Effector memory CD8-positive, alpha-beta T cell (primary cell): ENCODE data around the gene SMIM45.

Source experiments
- ATAC-seq: fragments of 150-1000 bp; cut with Tn5 transposase; replicated peaks from 2 replicates; pipeline ENCODE4 v1.10.0; 2021; ENCODE audit warnings: mild to moderate bottlenecking, moderate library complexity
- DNase-seq, 3 experiments: peaks; one replicate each; pipeline ENCODE4 v3.0.0; 2021
- H3K27ac Mint-ChIP-seq, 2 donors: one replicate each; pipeline ENCODE4 v1.8.0; 2022; ENCODE audit warnings: mild to moderate bottlenecking in 2 of 2, mixed read lengths in 2 of 2, moderate library complexity in 2 of 2
- H3K27me3 Mint-ChIP-seq, 2 donors: one replicate each; pipeline ENCODE4 v1.8.0; 2022; ENCODE audit warnings: mixed read lengths in 2 of 2
- H3K36me3 Mint-ChIP-seq: one replicate; pipeline ENCODE4 v1.8.0; 2022; ENCODE audit warnings: mild to moderate bottlenecking, moderate library complexity, mixed read lengths; ENCODE audit not compliant: insufficient read depth
- H3K4me1 Mint-ChIP-seq, 2 donors: one replicate each; pipeline ENCODE4 v1.8.0; 2022; ENCODE audit warnings: low read depth in 2 of 2, mixed read lengths in 2 of 2
- H3K4me3 Mint-ChIP-seq, 2 donors: one replicate each; pipeline ENCODE4 v1.8.0; 2022; ENCODE audit warnings: mild to moderate bottlenecking in 2 of 2, mixed read lengths in 2 of 2, moderate library complexity in 2 of 2
- H3K9me3 Mint-ChIP-seq, 2 donors: one replicate each; pipeline ENCODE4 v1.8.0; 2022; ENCODE audit warnings: mixed read lengths in 2 of 2

The SMIM45 gene

DNA sequence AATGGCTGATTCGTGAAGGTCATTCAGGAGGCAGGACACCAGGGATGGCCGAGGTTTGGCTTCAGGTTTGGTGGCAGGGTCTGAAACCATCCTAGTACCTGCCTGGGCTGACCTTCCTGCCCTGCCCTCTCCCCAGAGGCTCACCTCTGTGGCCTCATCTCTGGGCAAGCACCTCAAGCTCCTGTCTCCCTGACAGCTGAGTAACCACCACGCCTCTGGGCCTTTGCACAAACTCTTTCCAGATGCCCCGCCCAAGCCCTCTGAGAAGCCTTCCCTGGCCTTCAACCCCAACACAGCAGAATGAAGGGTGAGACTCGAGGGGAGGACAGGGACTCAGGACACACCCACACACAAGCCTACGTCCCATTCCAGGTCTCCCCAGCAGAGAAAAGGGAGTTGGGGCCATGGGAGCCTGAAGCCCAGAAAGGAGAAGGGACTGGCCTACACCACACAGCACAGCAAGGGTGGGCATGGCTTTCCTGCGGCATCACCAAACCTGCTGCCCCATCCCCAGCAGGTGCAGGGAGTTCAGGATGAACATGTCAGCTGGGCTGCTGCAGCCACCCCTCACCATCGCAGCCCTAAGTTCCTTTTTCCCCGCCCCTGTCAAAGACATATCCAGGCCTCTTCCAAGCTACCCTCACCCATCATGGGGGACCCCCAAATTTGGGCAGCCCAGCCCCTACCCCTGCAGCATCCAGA, 39.5 kb upstream of the SMIM45 start:
- H3K27ac Mint-ChIP-seq, result no peak overlapping the region
- H3K4me3 Mint-ChIP-seq, result peak overlapping the region in 1 of 2 donors; percentile 69
- peaks cover 24% of the 10 kb centered on the region for H3K36me3 Mint-ChIP-seq
- peaks cover 17 to 26% of the 10 kb centered on the region in 2 donors for H3K4me1 Mint-ChIP-seq
- no peak for ATAC-seq
- no peak for DNase-seq
- peaks cover 46 to 52% of the 10 kb centered on the region in 2 donors for H3K27me3 Mint-ChIP-seq
- H3K9me3 Mint-ChIP-seq, result no peaks in the 10 kb centered on the region

DNA sequence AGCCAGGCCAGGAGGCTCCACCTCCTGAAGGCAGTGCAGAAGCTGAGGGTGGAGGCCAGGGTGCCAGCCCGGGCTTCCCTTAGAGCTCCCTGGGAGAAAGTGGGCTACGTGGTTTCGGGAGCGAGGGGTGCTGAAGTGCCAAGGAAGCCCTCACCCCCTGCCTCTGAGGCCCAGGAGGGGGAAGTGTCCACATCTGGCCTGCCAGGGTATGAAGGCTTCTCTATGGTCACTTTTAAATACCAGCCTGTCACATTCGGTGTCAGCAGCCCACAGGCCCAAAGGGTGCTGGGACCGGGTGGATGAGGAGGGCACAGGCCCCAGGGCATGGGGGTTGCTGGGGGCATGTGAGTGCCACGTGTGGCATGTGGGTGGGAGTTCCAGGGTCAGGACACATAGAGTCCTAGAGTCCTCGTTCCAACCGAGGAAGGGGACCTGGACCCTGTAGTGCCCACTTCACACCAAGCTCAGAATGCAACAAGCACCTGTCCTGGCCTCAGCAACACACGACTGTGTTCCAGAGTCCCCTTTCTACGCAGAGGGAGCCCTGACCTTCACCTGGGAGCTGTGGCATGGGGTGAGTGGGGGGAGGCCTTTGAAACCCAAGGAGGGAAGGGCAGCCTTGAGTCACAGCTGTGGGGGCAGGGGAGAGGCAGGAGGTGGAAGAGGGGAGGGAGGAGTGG, 38.8 kb upstream of the SMIM45 start:
- peaks cover 17 to 22% of the 10 kb centered on the region in 2 donors for H3K4me1 Mint-ChIP-seq
- no peaks in the 10 kb centered on the region for H3K9me3 Mint-ChIP-seq
- peaks cover 24% of the 10 kb centered on the region for H3K36me3 Mint-ChIP-seq
- peaks cover 46 to 53% of the 10 kb centered on the region in 2 donors for H3K27me3 Mint-ChIP-seq
- no peak overlapping the region for H3K27ac Mint-ChIP-seq
- DNase-seq, result no peak
- ATAC-seq, result no peak
- H3K4me3 Mint-ChIP-seq, result peak overlapping the region; percentile 44 to 64

- H3K27ac Mint-ChIP-seq, result no peak overlapping the region
- peaks cover 25% of the 10 kb centered on the region for H3K36me3 Mint-ChIP-seq
- ATAC-seq, result no peak
- H3K4me1 Mint-ChIP-seq, result peaks cover 10 to 15% of the 10 kb centered on the region in 2 donors
- H3K4me3 Mint-ChIP-seq, result no peak overlapping the region
- no peaks in the 10 kb centered on the region for H3K9me3 Mint-ChIP-seq
- DNase-seq, result no peak
- peaks cover 46 to 53% of the 10 kb centered on the region in 2 donors for H3K27me3 Mint-ChIP-seq
Measured at GRCh38 chr22:41913842-41914534, 38.0 kb upstream of the SMIM45 start.

GRCh38 chr22:41914611-41915034, 37.3 kb upstream of the SMIM45 start:
- H3K27me3 Mint-ChIP-seq, result peaks cover 46 to 53% of the 10 kb centered on the region in 2 donors

GRCh38 chr22:41915035-41915785, 36.7 kb upstream of the SMIM45 start, which contains the start of gene SHISA8:
SHISA8 (minus strand) TSS chr22:41915074; CDS start chr22:41914667, 407 bp downstream.
- DNase-seq (peak; percentile 44 to 55 (median 50)), ATAC-seq (peak; percentile 59)
- H3K36me3 Mint-ChIP-seq, result peaks cover 26% of the 10 kb centered on the region
- H3K27me3 Mint-ChIP-seq, result peaks cover 46 to 53% of the 10 kb centered on the region in 2 donors
- peak within 1 kb of the TSS; percentile 50 to 59 for H3K4me3 Mint-ChIP-seq
- peaks cover 6 to 15% of the 10 kb centered on the region in 2 donors for H3K4me1 Mint-ChIP-seq
- no peaks in the 10 kb centered on the region for H3K9me3 Mint-ChIP-seq
- H3K27ac Mint-ChIP-seq, result no peak within 1 kb of the TSS

More at GRCh38 chr22:41914611-41915034, 37.3 kb upstream of the SMIM45 start:
- no peak overlapping the region for H3K4me3 Mint-ChIP-seq
- H3K9me3 Mint-ChIP-seq, result no peaks in the 10 kb centered on the region
- ATAC-seq (no peak), DNase-seq (no peak)
- peaks cover 24% of the 10 kb centered on the region for H3K36me3 Mint-ChIP-seq
- H3K4me1 Mint-ChIP-seq, result peaks cover 6 to 14% of the 10 kb centered on the region in 2 donors
- H3K27ac Mint-ChIP-seq, result no peak overlapping the region

DNA sequence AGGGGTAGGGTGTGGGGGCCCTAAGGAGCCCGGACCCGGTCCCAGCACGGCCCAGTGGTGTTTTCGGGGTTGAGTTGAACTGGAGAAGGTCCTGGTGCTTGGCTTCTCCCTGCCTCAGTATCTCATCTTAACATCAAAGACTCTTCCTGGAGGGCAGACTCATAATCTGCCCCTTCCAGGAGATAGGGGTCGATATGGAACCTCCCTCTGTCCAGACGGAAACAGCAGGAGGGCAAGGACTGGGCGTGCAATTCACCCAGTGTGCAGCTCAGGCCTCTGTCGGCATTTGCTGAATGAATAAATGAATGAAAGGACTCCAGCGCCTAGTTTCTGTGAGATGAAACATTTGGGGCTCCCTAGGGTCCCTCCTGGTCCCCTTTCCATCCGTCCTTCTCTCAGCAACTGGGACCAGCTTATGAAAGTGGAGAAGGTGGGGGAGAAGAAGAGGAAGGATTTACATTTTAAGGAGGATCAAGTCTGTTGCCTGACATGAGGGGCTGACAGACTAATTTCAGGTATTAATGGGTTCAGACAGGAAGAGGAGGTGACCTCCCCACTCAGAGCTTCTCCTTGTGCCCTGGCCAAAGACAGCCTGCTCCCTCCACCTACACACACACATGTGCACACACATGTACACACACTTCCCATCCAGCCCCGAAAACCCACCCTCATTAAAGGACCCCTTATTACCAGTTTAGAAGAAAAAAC, 36.0 kb upstream of the SMIM45 start:
- ATAC-seq (no peak), DNase-seq (no peak)
- Mint-ChIP-seq H3K27ac (no peak overlapping the region), H3K4me3 (peak overlapping the region; percentile 50 to 59), H3K4me1 (peaks cover 6 to 16% of the 10 kb centered on the region in 2 donors), H3K27me3 (peaks cover 46 to 52% of the 10 kb centered on the region in 2 donors), H3K36me3 (peaks cover 32% of the 10 kb centered on the region), H3K9me3 (no peaks in the 10 kb centered on the region)

- DNase-seq, result no peak
- Mint-ChIP-seq H3K36me3 (peaks cover 38% of the 10 kb centered on the region), H3K4me1 (peaks cover 0 to 11% of the 10 kb centered on the region in 2 donors), H3K27me3 (peaks cover 39 to 43% of the 10 kb centered on the region in 2 donors), H3K4me3 (peak overlapping the region in 1 of 2 donors; percentile 33), H3K27ac (peak overlapping the region in 1 of 2 donors; percentile 41), H3K9me3 (no peaks in the 10 kb centered on the region)
- ATAC-seq, result no peak
Measured at GRCh38 chr22:41916745-41917358, 35.1 kb upstream of the SMIM45 start.

DNA sequence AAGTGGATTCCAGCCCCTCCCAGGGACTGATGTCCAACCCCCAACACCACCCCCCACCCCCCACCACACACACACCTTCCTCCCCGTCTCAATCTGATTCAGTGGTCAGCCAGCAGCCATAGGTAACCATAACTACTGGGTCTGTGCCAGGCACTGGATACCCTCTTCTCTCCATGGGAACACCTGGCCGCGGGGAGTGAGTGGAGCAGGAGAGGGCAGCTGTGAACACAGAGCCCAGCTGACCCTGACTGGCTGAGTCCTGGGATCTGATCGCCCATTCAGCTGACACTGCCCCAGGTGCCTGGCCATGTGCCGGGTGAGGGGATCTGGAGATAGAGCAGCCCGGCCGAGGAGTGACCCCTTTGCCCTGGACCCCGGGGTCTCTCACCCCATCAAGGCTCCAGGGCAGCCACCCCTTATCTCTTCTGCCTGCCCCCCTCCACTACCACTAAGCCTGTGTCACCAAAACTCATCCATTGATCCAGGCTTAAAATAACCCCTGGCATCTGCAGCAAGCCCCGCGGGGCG, 34.5 kb upstream of the SMIM45 start:
- H3K4me1 Mint-ChIP-seq, result peaks cover 0 to 11% of the 10 kb centered on the region in 2 donors
- peak overlapping the region in 1 of 2 donors; percentile 33 for H3K4me3 Mint-ChIP-seq
- H3K27me3 Mint-ChIP-seq, result peaks cover 33 to 37% of the 10 kb centered on the region in 2 donors
- H3K27ac Mint-ChIP-seq, result peak overlapping the region in 1 of 2 donors; percentile 41
- no peak for DNase-seq
- H3K9me3 Mint-ChIP-seq, result no peaks in the 10 kb centered on the region
- ATAC-seq, result no peak
- peaks cover 40% of the 10 kb centered on the region for H3K36me3 Mint-ChIP-seq

DNA sequence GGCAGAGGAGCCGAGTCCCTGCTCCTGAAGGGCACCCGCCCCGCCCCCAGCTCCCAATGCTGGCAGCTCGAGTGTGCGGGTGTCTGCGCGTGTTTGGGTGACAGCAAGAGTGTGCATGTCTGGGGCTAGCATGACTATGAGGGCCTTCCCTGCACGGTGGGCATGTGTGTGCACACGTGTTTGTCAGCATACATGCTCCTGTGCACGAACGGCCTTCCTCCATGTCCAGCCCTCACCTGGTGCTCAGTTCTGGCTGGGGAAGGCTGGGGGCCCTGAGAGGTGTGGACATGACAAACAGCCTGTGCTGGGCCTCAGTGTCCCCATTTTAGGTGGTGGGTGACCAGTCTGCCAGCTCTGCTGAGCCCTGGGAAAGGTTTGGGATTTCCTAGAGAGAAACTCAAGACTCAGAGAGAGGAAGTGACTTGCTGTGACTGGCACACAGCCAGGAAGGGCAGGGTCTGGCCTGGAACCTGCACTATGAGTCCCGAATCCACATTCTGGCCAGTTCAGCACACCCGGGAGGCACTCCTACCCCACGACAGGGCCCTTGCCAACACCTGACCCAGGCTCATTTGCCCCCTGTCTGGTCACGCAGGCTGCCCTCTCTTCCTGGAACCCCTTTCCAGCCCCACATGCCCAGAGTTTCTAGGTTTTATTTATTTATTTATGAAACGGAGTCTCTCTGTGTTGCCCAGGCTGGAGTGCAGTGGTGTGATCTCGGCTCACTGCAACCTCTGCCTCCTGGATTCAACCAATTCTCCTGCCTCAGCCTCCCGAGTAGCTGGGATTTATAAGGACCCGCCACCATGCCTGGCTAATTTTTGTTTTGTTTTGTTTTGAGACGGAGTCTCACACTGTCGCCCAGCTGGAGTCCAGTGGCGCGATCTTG, 33.8 kb upstream of the SMIM45 start:
- Mint-ChIP-seq H3K27ac (no peak overlapping the region), H3K9me3 (no peaks in the 10 kb centered on the region), H3K4me3 (peak overlapping the region in 1 of 2 donors; percentile 6), H3K36me3 (peaks cover 42% of the 10 kb centered on the region), H3K27me3 (peaks cover 26 to 30% of the 10 kb centered on the region in 2 donors), H3K4me1 (peaks cover 0 to 7% of the 10 kb centered on the region in 2 donors)
- ATAC-seq (no peak), DNase-seq (no peak)

GRCh38 chr22:41919357-41920224, 32.4 kb upstream of the SMIM45 start:
- Mint-ChIP-seq H3K4me1 (peaks cover 0 to 7% of the 10 kb centered on the region in 2 donors), H3K4me3 (peak overlapping the region; percentile 61 to 70)
- DNase-seq, result no peak

More at GRCh38 chr22:41919357-41920224, 32.4 kb upstream of the SMIM45 start:
- peak; percentile 31 for ATAC-seq
- Mint-ChIP-seq H3K9me3 (no peaks in the 10 kb centered on the region), H3K27me3 (peaks cover 21 to 24% of the 10 kb centered on the region in 2 donors), H3K36me3 (peaks cover 38% of the 10 kb centered on the region), H3K27ac (peak overlapping the region in 1 of 2 donors; percentile 68)
